Tongue (tissue), 2 donors: ENCODE measurements around the gene AKNA. TPM values are rescaled to one million over a fixed set of nuclear protein-coding genes. Genes with fewer than 3 reads are reported as not detected.

Experiments
- DNase-seq: peaks from one replicate; pipeline ENCODE4 v3.0.0-alpha.2; 2015
- total RNA-seq: library from RNA; depleted of rRNA; stranded (reverse); fragments of >200 nt; gene quantifications from one replicate; pipeline ENCODE4 v1.2.3, GENCODE V29; 2014

Gene AKNA
- total RNA-seq, 1 donor from 2014 or later = 9.5 TPM

GRCh38 chr9:114373960-114374730, 13.6 kb downstream of the AKNA start:
- DNase-seq = no peak

GRCh38 chr9:114372921-114373448, 14.8 kb downstream of the AKNA start:
- no peak for DNase-seq

GRCh38 chr9:114371973-114372917, 15.5 kb downstream of the AKNA start:
- DNase-seq = no peak

DNA sequence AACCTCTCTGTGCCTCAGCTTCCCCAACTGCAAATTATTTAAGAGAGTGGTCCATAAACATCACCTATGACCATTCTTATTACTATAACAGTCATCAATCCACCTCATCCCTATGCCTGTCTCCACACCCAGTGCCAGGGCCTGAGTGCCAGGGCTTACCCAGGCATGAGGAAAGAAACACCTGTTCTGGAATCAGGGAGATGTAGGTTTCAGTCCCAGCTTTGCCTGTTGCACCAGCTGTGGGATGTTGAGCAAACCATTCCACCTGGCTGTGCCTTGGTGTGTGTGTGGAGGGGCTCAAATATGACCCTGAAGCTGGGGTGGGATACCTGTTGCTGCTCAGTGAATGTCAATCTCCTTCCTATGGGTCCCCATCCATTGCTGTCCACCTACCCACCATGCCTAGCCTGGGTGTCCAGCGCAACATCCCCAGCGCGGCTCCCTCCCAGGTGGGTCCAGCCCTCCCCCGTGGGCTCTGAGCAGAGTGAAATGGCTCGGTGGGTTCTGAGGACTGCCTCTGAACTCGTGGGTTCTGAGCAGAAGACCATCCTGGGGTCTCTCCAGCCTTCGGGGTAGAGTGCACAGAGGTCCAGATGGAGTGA, 16.3 kb downstream of the AKNA start:
- no peak for DNase-seq

DNA sequence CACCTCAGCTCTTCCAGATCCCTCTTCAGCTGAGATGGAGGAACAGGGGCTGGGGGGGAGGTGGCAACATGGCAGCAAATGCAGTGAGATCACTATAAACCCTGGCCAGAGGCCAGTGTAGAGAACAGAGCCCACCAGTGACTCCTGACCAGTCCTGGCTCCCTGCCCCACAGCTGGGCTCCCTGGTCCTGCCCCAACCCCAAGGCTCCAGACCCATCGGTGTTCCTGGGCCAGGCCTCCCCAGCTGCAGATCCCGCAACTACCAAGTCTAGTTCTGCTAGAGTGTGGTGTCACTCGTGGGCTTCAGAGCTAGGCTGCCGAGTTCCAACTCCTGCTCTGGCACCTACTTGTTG, 16.8 kb downstream of the AKNA start:
- peak; percentile 64 for DNase-seq

DNA sequence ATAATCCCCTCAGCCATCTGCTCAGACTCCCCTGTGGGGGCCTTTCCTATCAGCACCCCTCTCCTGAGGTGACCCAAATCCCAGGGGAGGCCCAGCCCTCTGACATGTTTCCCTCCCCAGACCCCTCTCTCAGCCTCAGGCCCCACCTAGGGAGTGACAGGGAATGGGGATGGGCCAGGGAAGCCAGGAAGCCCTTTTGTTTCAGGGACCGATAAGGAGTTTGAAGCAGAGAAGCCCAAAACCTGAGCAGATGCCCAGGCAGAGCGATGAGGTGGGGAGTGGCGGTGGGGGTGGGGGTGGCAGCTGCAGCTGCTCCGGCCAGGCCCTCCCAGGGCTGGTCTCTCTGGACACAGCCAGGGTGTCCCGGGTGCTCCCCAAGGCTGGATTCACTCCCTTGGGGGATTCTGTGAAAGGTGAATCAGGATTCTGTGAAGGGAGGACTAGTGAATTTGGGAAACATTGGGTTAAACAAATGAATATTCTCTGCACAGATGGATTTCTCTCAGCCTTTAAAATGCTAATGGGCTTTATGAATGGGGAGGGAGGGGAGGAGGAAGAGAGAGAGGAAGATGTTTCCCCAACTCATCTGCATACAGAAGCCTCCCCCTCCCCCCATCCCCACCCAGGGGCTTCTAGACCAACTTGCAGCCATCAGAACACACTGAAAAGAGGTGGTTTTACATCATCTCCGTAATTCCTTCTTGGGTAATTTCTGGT, 17.4 kb downstream of the AKNA start:
- no peak for DNase-seq

DNA sequence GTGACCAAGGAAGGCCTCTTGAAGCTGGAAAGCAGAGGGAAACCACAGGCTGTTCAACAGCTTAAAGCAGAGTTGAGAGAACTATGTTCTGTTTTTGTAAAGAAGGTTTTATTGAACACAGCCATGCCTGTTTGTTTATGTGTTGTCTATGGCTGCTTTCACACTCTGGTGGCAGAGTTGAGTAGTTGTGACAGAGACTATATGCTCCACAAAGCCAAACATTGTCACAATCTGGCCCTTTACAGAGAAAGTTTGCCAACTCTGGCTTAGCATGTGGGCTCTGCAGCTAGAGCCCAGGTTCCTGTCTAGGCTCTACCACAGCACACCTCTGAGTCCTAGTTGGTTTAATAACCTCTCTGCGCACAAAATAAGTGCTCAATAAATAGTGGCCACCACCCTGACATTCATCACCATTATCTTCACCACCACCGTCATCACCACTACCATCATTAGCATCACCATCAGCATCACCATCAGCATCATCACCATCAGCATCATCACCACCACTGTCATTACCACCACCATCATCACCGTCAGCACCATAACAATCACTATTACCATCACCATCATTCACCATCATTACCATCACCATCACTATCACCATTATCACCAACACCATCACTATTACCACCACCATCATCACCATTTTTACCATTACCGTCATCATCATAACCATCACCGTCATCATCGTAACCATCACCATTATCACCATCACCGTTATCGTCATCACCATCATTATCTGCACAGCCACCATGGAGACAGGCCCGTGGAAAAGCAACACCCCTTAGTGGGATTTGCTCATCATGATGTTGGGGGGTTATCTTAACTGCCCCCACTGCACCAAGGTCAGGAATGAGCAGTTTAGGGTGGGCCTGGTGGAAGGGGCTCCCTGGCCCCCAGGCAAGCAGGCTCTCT, 18.3 kb downstream of the AKNA start:
- no peak for DNase-seq

DNA sequence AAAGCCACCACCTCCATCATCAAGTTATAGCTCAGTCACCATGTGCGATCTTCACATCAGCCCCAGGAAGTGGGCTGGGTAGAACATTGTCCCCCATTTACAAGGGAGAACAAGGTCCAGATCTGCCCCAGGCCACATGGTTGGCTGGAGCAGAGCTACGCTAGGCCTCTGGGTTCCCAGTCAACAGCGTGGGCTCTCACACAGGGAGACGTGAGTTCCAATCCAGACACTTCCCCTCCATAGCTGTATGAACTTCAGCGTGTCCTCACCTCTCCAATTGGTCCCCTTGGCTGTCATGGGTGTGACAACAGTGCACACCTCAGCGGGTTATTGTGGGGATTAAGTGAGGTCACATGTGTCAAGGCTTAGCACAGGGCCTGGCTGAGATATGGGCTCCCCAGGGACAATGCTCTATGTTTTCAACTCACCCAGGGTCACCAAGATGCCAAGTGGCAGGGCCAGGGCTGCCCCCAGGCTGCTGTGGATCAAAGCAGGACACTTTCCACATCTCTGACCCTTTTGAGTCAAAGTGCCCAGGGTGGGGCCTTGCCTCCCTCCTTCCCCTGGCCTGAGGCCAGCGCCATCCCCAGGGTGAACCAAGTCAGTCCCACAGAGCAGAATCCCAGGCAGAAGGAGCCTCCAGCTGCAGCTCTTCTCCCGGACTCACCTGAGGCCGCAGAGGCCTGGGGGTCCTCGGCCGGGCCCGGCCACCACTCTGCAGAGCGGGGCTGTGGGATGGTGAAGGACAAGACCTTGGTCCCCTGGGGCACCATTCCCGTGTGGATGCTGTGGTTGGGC, 19.8 kb downstream of the AKNA start:
- no peak for DNase-seq

DNA sequence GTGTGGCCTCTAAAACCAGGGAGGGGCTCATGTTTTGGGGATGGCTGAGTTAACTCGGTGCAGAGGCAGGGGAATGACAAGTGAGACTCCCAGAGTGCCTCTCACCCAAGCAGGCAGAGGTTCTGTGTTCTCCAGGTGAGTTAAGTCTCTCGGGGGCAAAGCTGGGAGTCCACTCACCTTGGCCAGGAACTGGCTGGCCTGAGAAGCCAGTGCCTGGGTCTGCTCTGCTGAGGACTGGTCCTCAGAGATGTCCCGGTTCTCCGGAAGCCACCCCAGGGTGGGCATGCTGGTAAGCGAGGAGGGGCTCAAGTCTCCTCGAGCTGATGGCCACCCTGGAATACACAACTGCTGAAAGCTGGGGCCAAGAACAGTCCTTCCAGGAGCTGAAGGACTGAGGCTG, 20.4 kb downstream of the AKNA start:
- no peak for DNase-seq

DNA sequence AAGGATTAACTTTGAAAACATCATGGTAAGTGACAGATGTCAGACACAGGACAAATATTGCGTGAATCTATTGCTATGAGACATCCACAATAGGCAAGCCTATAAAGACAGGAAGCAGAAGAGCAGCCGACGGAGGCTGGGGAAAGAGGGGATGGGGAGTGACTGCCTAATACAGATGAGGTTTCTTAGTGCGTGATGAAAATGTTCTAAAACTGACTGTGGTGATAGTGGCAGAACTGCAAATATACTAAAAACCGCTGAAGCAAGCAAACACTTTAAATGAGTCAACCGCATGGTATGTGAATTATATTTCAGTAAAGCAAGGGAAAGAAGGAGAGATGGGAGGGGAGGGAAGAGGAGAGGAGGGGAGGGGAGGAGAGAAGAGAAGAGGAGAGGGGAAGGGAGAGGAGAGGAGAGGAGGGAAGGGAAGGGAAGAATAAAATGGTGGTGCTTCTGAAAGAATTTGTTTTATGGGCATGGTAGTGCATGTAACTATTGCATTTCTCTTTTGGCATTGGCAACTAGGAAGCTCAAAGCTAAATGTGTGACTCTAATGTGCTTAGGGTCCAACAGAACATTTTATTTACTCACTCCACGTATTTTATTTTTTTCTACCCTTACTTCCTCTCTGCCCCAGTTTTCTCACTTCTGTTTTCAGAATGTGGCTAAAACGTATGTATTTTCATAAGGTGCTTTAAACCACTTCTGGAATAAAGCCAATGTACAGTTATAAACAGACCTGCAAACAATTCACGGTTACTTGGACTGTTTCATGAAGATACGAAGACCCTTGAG, 21.3 kb downstream of the AKNA start:
- DNase-seq = no peak

- DNase-seq = no peak
Observed at GRCh38 chr9:114365194-114365593, 22.6 kb downstream of the AKNA start.

DNA sequence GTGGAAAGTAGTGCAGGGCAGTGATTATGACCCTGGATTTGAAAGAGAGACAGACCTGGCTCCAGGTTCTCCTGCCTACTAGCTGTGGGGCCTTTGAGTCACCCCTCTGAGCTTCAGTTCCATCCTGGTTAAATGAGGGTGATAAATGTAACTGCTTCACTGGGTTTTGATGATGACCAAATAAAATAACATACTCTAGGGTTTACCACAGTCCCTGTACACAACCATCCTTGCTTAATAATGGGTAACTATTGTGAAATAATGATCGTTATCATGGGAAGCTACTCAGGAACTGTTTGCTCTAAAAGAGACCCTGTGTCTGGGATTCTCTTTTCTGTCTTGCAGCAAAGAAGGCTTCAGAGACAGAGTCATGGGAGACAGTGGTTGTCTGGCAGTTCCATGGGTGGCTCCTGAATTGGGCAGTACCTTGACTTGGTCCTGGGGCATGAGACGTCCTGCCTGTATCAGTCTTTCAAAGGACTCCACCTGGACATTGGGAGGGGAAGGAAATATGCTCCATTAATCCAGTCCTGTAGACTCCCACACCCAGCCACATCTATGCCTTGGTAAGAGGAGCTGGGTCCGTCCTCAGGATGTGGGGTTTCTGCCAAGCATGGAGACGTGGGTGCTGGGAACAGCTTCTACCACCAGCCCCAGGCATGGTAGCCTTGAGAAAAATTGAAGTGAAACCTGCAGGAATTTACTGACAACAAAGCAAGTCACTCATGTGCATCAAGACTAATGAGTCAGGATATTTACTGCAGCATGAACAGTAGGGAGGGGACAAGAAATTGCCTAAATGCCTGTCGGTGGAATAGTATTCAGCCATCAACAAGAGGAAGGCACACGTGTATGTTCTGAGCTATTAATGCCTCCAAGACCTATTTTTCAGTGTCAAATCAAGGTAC, 23.4 kb downstream of the AKNA start:
- DNase-seq = no peak

DNA sequence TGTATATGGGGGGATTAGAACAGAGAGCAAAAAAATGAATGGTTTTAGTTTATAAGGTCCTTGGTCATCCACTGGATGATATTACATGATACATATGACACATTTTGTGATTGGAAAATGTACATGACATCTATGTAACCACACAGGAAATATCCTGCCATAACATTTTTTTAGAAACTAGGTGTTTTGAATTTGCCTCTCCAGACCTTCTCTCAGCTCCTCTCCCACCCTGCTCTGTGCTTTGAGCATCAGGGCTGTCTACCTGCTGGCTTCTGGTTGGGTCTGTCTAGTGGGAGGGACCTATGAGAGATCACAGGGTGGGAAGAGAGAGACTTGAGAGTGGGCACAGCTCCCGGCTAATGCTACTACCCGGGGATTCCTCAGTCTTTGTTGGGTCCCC, 24.4 kb downstream of the AKNA start:
- no peak for DNase-seq

DNA sequence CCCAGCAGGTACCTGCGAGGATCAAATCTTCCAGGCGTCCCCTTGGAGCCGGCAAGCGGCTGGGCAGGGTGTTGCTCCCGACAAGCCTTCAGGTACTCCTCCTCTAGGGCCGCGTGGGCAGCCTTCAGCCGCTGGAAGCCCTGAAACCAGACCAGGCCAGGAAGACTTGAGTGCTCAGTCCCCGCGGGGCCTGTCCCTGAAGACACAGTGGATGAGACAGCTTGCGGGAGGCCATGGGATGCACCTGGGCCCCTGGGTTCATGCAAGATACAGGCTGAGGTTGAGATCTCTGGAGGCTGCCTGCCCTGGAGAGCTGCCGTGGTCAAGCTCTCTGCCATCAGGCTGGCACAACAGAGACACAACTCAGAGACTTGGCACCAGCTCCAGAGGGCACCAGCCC, 25.4 kb downstream of the AKNA start:
- no peak for DNase-seq

GRCh38 chr9:114361542-114361941, 26.2 kb downstream of the AKNA start:
- DNase-seq = no peak

- no peak for DNase-seq
Observed at GRCh38 chr9:114359801-114360200, 28.0 kb downstream of the AKNA start.

DNA sequence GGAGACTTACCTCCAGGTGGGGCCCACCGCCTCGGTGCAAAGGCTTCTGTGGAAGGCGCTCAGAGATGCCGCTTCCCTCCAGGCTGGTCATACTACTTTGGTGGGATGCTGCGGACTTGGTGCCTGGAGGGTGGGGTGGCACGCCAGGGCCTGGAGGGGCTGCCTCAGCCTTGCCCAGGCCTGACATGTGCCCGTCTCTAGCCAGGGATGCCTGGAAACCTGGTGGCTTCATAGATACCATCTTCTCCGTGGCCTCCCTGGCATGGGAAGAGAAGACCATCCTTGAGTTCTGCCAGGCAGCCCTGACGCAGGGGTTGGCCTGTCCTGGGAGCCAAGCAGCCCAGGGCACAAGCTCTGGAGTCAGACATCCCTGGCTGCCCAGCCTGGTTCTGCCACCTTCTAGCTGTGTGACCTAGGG, 29.9 kb downstream of the AKNA start:
- DNase-seq = no peak

DNA sequence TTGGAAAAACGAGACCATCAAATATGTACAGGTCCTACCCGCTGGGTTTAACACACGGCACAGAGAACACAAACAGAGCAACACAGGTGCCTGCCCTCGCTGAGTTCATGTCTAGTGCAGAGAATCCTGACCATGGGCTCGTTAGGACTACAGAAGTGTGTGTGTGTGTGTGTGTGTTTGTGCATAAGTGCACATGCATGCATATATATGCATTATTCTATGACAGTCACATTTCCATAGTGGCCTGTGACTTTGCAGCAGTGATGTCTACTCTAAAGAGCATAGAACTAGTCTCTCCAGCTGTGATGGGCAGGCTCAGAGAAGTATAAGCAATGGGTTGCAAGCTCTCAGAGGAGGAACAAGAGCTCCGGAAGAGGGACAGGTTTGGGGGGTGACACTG, 30.4 kb downstream of the AKNA start:
- DNase-seq = no peak
